ENCODE data around the gene PMPCA.

The PMPCA gene

DNA sequence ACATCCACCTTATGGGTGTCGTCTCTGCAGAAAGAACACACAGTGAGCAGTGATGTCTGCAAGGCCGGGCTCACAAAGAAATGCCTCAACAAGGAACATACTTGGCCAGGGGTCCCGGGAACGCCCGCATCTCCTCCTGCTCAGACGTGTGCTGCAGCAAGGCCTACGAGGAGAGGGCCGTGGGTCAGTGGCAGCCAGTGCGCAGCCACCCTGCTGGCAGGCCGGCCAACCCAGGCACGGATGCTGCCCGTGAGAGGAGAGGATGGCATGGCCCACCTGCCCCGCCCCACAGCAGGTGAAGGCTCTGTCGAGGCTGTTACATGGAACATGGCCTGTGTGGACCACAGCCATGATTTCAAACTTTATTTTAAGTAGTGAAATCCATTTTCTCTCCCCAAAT is 53.1 kb downstream of the PMPCA start:
- FAIRE-seq, result no peak

DNA sequence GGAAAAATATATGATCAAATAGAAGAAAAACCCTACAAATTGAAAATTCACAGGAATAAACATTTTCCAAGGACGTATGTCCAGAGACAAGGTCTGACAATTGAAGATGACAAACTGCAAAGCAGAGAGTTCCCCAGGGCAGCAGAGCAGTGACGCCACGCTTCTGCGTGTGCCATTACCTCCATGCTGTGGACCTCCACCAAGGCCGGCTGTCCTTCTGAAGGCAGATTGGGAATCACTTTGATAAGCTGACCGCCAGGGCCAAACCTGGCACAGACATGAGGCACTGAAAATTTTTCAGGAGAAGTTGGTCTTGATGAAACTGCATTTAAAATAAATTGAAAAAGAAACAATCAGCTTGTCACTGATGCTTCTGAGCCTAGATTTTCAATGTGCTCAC is 53.8 kb downstream of the PMPCA start:
- FAIRE-seq, result no peak

DNA sequence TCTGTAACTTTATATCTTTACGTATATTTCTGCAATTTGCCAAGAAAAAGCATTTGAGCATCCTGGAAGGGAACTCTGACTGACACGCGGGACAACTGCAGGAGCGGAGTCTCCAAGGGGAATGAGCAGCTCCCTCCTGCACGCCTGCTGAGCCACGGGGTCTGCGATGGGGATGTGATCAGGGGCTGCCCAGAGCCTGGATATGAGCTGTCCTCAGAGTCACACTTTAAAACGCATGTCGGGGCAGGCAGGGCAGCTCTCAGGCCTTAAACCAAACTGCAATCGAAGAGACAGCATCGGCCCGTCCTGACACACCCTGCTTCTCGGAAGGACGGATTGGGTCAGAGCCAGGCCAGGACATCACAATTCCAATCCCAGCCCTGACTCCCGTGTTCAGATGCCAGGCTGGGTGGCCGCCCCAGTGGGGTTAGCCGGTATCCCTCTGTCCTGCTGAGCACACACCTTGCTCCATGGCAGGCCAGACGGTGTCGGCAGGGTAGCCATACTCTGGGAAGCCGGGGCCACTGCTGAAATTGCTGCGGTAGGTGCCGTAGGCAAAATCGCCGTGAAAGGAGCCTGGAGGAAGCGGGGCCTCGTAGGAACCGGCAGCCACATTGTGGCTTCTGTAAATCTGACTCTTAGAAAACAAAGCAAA is 55.2 kb downstream of the PMPCA start:
- no peak for FAIRE-seq

DNA sequence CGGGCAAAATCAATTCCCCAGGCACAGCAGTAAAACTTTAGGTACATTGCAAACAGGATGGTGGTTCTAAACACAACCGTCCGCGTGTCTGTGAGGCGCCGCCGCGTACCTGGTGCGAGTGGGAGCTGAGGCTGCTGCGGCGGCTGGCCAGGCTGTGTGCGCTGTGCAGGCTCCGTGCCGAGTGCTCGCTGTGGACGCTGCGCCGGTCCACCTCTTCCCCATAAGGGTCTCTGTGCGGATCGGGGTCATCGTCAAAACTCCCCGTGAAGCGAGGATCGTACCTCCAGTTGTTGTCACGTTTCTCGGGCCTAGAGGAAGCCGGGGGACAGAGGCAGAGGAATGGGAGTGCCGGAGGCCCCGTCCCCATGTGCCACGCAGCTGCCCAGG is 55.7 kb downstream of the PMPCA start:
- FAIRE-seq, result no peak

DNA sequence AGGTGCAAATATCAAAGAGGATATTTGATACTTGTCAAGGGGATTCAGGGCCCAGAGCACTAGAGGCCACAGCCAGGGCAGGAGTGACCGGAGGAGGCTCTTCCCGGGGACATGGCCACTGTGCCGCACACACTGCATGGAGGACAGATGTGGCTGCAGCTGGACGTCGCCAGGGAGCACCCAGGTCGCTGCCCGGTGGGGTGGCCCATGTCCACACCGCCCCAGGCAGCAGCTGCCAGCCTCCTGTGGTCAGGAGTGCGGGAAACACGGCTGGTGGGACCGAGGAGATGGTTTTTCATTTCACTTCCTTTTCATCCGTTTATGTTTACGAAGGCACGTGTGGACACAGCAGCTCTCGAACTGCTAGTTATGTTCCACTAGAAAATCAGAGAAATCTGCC is 57.3 kb downstream of the PMPCA start:
- no peak for FAIRE-seq

DNA sequence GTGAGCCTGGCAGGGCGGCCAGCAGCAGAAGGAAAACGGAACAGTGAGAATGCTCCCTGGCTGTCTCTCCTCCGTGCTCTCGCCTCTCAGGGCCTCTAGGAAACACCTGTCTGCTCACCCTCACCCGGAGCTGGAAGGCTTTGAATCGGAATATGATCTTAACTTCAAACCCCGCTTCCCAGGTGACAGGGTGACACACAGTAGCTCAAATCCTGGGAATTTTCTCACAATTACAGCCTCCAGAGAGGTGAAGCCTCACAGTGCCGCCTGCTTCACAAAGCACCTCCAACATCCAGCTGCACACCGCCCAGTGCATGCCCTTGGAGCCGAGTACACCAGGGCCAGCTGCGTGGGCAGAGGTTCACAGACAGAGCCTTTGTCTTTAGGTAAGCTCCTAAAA is 59.9 kb downstream of the PMPCA start:
- FAIRE-seq, result no peak

DNA sequence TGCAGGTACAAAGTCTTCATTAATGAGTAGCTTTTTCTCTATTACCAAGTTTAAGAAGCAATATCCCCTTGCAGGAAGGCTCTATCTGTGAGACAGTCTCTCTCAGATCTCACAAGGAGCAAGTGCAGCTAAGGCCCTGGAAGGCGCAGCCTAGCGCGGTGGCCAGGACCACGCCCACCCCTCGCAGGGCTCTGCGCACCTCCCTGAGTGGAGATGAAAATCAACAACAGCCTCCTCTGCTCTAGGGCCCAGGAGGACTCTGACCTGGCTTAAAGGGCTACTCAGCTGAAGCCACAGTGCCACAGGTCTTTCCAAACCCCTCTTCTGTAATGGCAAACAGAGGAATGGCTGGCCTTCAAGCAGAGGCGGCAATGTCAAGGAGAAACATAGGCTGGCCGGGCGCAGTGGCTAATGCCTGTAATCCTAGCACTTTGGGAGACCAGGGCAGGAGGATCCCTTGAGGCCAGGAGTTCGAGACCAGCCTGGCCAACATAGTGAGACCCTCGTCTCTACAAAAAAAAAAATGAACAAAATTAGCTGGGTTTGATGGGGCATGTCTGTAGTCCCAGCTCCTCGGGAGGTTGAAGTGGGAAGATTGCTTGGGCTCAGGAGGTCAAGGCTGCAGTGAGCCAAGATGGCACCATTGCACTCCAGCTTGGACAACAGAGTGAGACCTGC is 60.5 kb downstream of the PMPCA start:
- no peak for FAIRE-seq

DNA sequence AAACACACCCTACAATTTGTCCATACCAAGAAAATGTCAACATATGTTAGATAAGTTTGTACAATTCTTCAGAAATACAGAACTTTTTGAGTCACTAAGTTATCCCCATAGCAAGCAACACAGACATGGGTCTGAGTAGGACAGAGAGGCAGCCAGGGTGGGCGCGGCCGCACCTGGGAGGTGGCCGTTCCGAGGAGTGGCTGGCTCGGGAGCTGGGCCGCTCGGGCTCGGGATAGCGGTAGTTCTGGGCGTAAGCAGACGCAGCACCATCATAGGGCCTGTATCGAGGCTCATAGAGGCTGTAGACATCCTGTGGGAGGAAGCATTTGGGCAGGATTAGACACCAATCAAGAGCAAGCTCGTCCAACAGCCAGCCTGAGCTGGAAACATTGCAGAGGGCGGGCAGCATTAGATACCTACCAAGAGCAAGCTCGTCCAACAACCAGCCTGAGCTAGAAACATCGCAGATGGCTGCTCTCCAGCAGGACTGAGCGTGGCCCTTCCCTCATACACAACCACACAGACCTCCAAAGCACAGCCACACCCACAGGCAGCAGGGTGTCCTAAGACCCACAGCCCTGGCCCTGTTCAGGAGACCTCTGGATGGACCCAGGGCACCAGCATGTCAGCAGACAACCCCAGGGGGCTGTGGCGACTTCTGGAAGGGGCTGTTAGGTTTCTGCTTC is 61.5 kb downstream of the PMPCA start:
- no peak for FAIRE-seq

DNA sequence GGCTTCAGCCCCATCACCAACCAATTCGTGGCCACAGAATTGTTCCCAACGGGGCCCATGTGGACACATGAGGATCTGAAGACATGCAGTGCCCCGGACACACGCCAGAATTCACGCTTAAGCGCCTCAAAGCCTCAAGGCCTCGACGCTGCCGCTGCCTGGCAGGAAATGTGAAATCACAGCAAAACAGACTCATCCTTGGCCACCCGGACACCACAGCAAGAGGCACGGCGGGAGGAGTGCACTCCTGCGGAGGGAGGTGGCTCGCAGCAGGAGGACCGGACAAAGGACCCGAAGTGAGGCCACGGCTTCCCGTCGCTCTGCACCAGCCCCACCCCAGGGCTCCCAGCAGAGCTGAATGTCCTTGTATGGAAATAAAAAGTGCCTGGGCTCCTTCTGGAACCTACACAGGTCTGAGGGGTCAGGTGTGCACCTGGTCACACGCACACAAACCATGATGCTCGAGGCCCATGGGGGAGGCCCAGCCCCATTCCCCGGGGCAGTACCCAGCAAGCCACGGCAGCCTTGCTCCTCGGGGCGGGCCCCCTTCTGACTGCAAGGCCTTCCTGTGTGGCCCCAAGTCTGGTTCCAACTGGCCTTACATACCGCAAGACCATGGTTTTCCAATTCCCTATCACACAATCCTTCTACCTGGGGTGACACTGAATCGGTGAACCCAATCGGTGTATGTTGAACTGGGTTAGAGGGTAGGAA is 62.3 kb downstream of the PMPCA start:
- no peak for FAIRE-seq

DNA sequence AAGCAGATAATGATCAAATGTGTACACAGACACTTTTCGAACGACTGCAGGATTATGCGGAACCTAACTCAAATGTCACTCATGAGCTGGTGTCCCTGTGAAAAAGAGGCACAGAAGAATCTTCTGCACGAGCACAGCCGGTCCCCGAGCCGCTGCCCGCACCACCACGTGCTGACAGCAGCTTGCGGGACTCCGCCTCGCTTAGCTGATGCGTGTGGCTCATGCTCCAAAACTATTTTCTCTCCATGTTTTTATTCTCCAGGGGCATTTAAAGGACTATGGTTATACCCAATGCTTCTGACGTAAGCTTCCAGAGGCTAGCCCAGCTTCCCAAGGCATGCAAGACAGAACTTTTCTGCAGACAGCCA is 62.9 kb downstream of the PMPCA start:
- FAIRE-seq, result no peak

Data from TTC549 (cell line).